HEK293 (cell line): Measurements from ENCODE around the gene MRGPRD.

Experiments
- CTCF ChIA-PET: fragments of 350-600 bp; formaldehyde crosslinking; extraction: SDS; loops from one replicate; lab custom pipeline; 2021; ENCODE audit warnings: antibody characterized with exemption; lab: Yijun Ruan, JAX
- POLR2A ChIA-PET: fragments of 300-600 bp; formaldehyde crosslinking; extraction: SDS; loops from one replicate; lab custom pipeline; 2020; ENCODE audit warnings: antibody characterized with exemption, inconsistent platforms; lab: Yijun Ruan, JAX
- H3K27ac ChIP-seq: fragments of 200-500 bp; sonication (Bioruptor generic); 2 replicates; pipeline ENCODE4 v1.5.1; 2014; ENCODE audit warnings: low read depth, low read length, control low read depth, inconsistent platforms; ENCODE audit errors: extremely low read depth
- H3K36me3 ChIP-seq, 2 experiments: fragments of 200-500 bp in 1 of 2; sonication (Bioruptor generic) in 1 of 2; 1 replicate in 1 of 2; 2 replicates in 1 of 2; pipeline ENCODE4 v1.5.1; 2014 to 2017; ENCODE audit warnings: inconsistent platforms in 2 of 2, low read length in 2 of 2; ENCODE audit not compliant: control insufficient read depth in 2 of 2, insufficient read depth in 1 of 2
- H3K4me1 ChIP-seq: fragments of 200-500 bp; sonication (Bioruptor generic); 2 replicates; pipeline ENCODE4 v1.5.1; 2014; ENCODE audit warnings: mild to moderate bottlenecking, low read length, inconsistent platforms; ENCODE audit not compliant: control insufficient read depth, insufficient read depth
- H3K4me3 ChIP-seq: 2 replicates; pipeline ENCODE4 v1.5.1; 2011; ENCODE audit warnings: low read depth, mild to moderate bottlenecking, control low read depth, low read length, moderate library complexity
- H3K9me3 ChIP-seq: fragments of 200-500 bp; sonication (Bioruptor generic); 2 replicates; pipeline ENCODE4 v1.5.1; 2014; ENCODE audit warnings: low read depth, low read length, inconsistent platforms; ENCODE audit not compliant: control insufficient read depth, insufficient read depth
- BCL6B ChIP-seq: fragments of 450-650 bp; formaldehyde crosslinking; IDR thresholded peaks from 2 replicates; pipeline ENCODE4 v1.5.1; 2017; ENCODE audit warnings: missing biosample characterization, missing genetic modification characterization
- GFI1B ChIP-seq: fragments of 450-650 bp; formaldehyde crosslinking; IDR thresholded peaks from 2 replicates; pipeline ENCODE4 v1.5.1; 2016; ENCODE audit warnings: missing biosample characterization, missing genetic modification characterization
- INSM2 ChIP-seq: fragments of 450-650 bp; formaldehyde crosslinking; IDR thresholded peaks from 2 replicates; pipeline ENCODE4 v1.5.1; 2016; ENCODE audit warnings: missing biosample characterization, missing genetic modification characterization
- KLF1 ChIP-seq: fragments of 450-650 bp; formaldehyde crosslinking; IDR thresholded peaks from 2 replicates; pipeline ENCODE4 v1.5.1; 2016; ENCODE audit warnings: missing biosample characterization, missing genetic modification characterization
- KLF10 ChIP-seq: fragments of 450-650 bp; IDR thresholded peaks from 2 replicates; pipeline ENCODE4 v1.5.1; 2018; ENCODE audit warnings: missing biosample characterization, mild to moderate bottlenecking, missing genetic modification characterization
- OSR2 ChIP-seq: fragments of 450-650 bp; formaldehyde crosslinking; IDR thresholded peaks from 2 replicates; pipeline ENCODE4 v1.5.1; 2016; ENCODE audit warnings: missing biosample characterization, missing genetic modification characterization
- SETDB1 ChIP-seq: IDR thresholded peaks from one replicate; pipeline ENCODE4 v1.6.1; 2017; ENCODE audit warnings: mild to moderate bottlenecking, low read length, moderate library complexity, mixed read lengths; ENCODE audit not compliant: insufficient read length
- TRIM28 ChIP-seq: IDR thresholded peaks from 2 replicates; pipeline ENCODE4 v1.6.1; 2011; ENCODE audit warnings: low read length, control low read depth, borderline replicate concordance
- ZBTB20 ChIP-seq: fragments of 450-650 bp; formaldehyde crosslinking; IDR thresholded peaks from 2 replicates; pipeline ENCODE4 v1.5.1; 2016; ENCODE audit warnings: missing biosample characterization, missing genetic modification characterization
- ZFHX2 ChIP-seq: fragments of 450-650 bp; formaldehyde crosslinking; conservative IDR thresholded peaks from 2 replicates; pipeline ENCODE4 v1.5.1; 2016; ENCODE audit warnings: missing biosample characterization, missing genetic modification characterization
- ZFP3 ChIP-seq: fragments of 450-650 bp; formaldehyde crosslinking; IDR thresholded peaks from 2 replicates; pipeline ENCODE4 v1.5.1; 2016; ENCODE audit warnings: low read depth, missing biosample characterization, missing genetic modification characterization
- ZIC2 ChIP-seq: fragments of 450-650 bp; formaldehyde crosslinking; IDR thresholded peaks from 2 replicates; pipeline ENCODE4 v1.5.1; 2016; ENCODE audit warnings: missing biosample characterization, missing genetic modification characterization
- ZNF133 ChIP-seq: fragments of 450-650 bp; formaldehyde crosslinking; IDR thresholded peaks from 2 replicates; pipeline ENCODE4 v1.5.1; 2016; ENCODE audit warnings: missing biosample characterization, missing genetic modification characterization
- ZNF175 ChIP-seq: fragments of 450-650 bp; formaldehyde crosslinking; IDR thresholded peaks from 2 replicates; pipeline ENCODE4 v1.5.1; 2016; ENCODE audit warnings: missing biosample characterization, missing genetic modification characterization
- ZNF266 ChIP-seq: fragments of 450-650 bp; formaldehyde crosslinking; IDR thresholded peaks from 2 replicates; pipeline ENCODE4 v1.5.1; 2016; ENCODE audit warnings: missing biosample characterization, missing genetic modification characterization, low read depth
- ZNF510 ChIP-seq: fragments of 450-650 bp; formaldehyde crosslinking; IDR thresholded peaks from 2 replicates; pipeline ENCODE4 v1.5.1; 2018; ENCODE audit warnings: mild to moderate bottlenecking, missing genetic modification characterization, missing biosample characterization; ENCODE audit not compliant: insufficient replicate concordance
- ZNF555 ChIP-seq: fragments of 450-650 bp; formaldehyde crosslinking; conservative IDR thresholded peaks from 2 replicates; pipeline ENCODE4 v1.5.1; 2017; ENCODE audit warnings: missing biosample characterization, mild to moderate bottlenecking, missing genetic modification characterization, inconsistent platforms
- ZNF571 ChIP-seq: fragments of 450-650 bp; formaldehyde crosslinking; IDR thresholded peaks from 2 replicates; pipeline ENCODE4 v1.5.0; 2017; ENCODE audit warnings: missing biosample characterization, missing genetic modification characterization
- ZNF596 ChIP-seq: fragments of 450-650 bp; IDR thresholded peaks from 2 replicates; pipeline ENCODE4 v1.5.0; 2018; ENCODE audit warnings: missing biosample characterization, mild to moderate bottlenecking, missing genetic modification characterization, moderate library complexity
- ZNF621 ChIP-seq: fragments of 450-650 bp; formaldehyde crosslinking; IDR thresholded peaks from 2 replicates; pipeline ENCODE4 v1.5.1; 2017; ENCODE audit warnings: missing biosample characterization, missing genetic modification characterization
- ZNF670 ChIP-seq: fragments of 450-650 bp; formaldehyde crosslinking; IDR thresholded peaks from 2 replicates; pipeline ENCODE4 v1.5.1; 2016; ENCODE audit warnings: missing biosample characterization, missing genetic modification characterization, low read depth
- ZSCAN23 ChIP-seq: fragments of 450-650 bp; formaldehyde crosslinking; IDR thresholded peaks from 2 replicates; pipeline ENCODE4 v1.5.1; 2016; ENCODE audit warnings: missing biosample characterization, missing genetic modification characterization
- ZSCAN4 ChIP-seq: fragments of 450-650 bp; formaldehyde crosslinking; IDR thresholded peaks from 2 replicates; pipeline ENCODE4 v1.5.1; 2017; ENCODE audit warnings: missing biosample characterization, missing genetic modification characterization

The MRGPRD gene

GRCh38 chr11:68934666-68935065 is 46.1 kb downstream of the MRGPRD start:
- Histone ChIP-seq H3K27ac (no peak overlapping the region), H3K36me3 (peaks cover 0 to 99% of the 10 kb centered on the region in 2 experiments; a peak in 1 of 3 replicates), H3K4me3 (no peak overlapping the region), H3K4me1 (no peaks in the 10 kb centered on the region), H3K9me3 (no peaks in the 10 kb centered on the region)
- ChIA-PET POLR2A (interaction anchor here (0.5 kb wide), 1 partner anchor 108 kb away, joined by 5 read pairs; no protein-coding TSS in a partner anchor), CTCF (no interaction called here)
- TF ChIP-seq ZNF621 (tag by site-specific recombination), result no peak

GRCh38 chr11:68934321-68934645 is 46.5 kb downstream of the MRGPRD start:
- POLR2A ChIA-PET, result no interaction called here
- H3K27ac ChIP-seq, result no peak overlapping the region
- no peak overlapping the region for H3K4me3 ChIP-seq
- H3K4me1 ChIP-seq, result no peaks in the 10 kb centered on the region
- no peak for TF ChIP-seq ZNF175 (tag by site-specific recombination)
- no peak for TF ChIP-seq OSR2
- no peak for TF ChIP-seq ZFHX2 (tag by site-specific recombination)
- no peak for TF ChIP-seq ZSCAN23 (tag by site-specific recombination)
- no peak for TF ChIP-seq ZFP3 (tag by site-specific recombination)
- no peak for TF ChIP-seq ZIC2
- no peak for TF ChIP-seq INSM2 (tag by site-specific recombination)
- no peak for TF ChIP-seq ZBTB20 (tag by site-specific recombination)
- no peak for TF ChIP-seq ZNF571 (tag by site-specific recombination)
- TF ChIP-seq ZNF133 (tag by site-specific recombination), result no peak
- TF ChIP-seq TRIM28, result no peak
- TF ChIP-seq ZNF510, result no peak
- no peak for TF ChIP-seq KLF10 (tag by site-specific recombination)
- no peak for TF ChIP-seq BCL6B (tag by site-specific recombination)
- no peak for TF ChIP-seq SETDB1
- TF ChIP-seq ZNF670 (tag by site-specific recombination), result no peak
- CTCF ChIA-PET, result interaction anchor here (0.6 kb wide), 1 partner anchor 20 kb away, joined by 3 read pairs; no protein-coding TSS in a partner anchor
- no peaks in the 10 kb centered on the region for H3K9me3 ChIP-seq
- peaks cover 0 to 99% of the 10 kb centered on the region in 2 experiments; a peak in 1 of 3 replicates for H3K36me3 ChIP-seq

- Histone ChIP-seq H3K36me3 (peaks cover 0 to 99% of the 10 kb centered on the region in 2 experiments; a peak in 1 of 3 replicates), H3K4me1 (no peaks in the 10 kb centered on the region), H3K9me3 (no peaks in the 10 kb centered on the region), H3K27ac (no peak overlapping the region), H3K4me3 (no peak overlapping the region)
- ChIA-PET CTCF (interaction anchor here (0.6 kb wide), 1 partner anchor 20 kb away, joined by 3 read pairs; no protein-coding TSS in a partner anchor), POLR2A (no interaction called here)
- TF ChIP-seq ZNF266 (tag by site-specific recombination), result no peak
- no peak for TF ChIP-seq GFI1B (tag by site-specific recombination)
- TF ChIP-seq ZNF555 (tag by site-specific recombination), result no peak
- no peak for TF ChIP-seq ZNF596 (tag by site-specific recombination)
- TF ChIP-seq KLF1 (tag by site-specific recombination), result peak; percentile 84
- TF ChIP-seq ZSCAN4 (tag by site-specific recombination), result no peak
These were observed 47.0 kb downstream of the MRGPRD start for GRCh38 chr11:68933605-68934320.
